Activated CD4-positive, alpha-beta T cell treated with anti-CD3 and anti-CD28 coated beads, Interleukin-2, amount 50 U/mL, for 24 hours (primary cell): ENCODE data around the gene FILIP1L.

ENCODE experiments used
- DNase-seq, 2 donors: peaks; one replicate each; pipeline ENCODE4 v3.0.0-alpha.2; 2020; ENCODE audit warnings: low read depth in 1 of 2, low spot score in 1 of 2

The FILIP1L gene

GRCh38 chr3:99955773-99956562, 158.3 kb downstream of the FILIP1L start:
- DNase-seq, result no peak

GRCh38 chr3:99954914-99955644, 159.2 kb downstream of the FILIP1L start:
- no peak for DNase-seq

GRCh38 chr3:99953596-99953995, 160.7 kb downstream of the FILIP1L start:
- no peak for DNase-seq

- no peak for DNase-seq
Observed at GRCh38 chr3:99952306-99952705, 162.0 kb downstream of the FILIP1L start.

GRCh38 chr3:99951701-99952100, 162.6 kb downstream of the FILIP1L start:
- DNase-seq, result no peak

GRCh38 chr3:99950921-99951320, 163.4 kb downstream of the FILIP1L start:
- no peak for DNase-seq

GRCh38 chr3:99949956-99950670, 164.2 kb downstream of the FILIP1L start:
- DNase-seq, result no peak

GRCh38 chr3:99948467-99949089, 165.7 kb downstream of the FILIP1L start:
- no peak for DNase-seq

GRCh38 chr3:99947356-99947755, 166.9 kb downstream of the FILIP1L start:
- DNase-seq, result no peak

GRCh38 chr3:99945328-99945995, 168.8 kb downstream of the FILIP1L start:
- DNase-seq, result no peak

GRCh38 chr3:99943931-99944761, 170.2 kb downstream of the FILIP1L start:
- DNase-seq, result no peak

GRCh38 chr3:99941211-99941610, 173.1 kb downstream of the FILIP1L start:
- DNase-seq, result no peak

- no peak for DNase-seq
Observed at GRCh38 chr3:99940350-99940749, 174.0 kb downstream of the FILIP1L start.

- DNase-seq, result no peak
Observed at GRCh38 chr3:99939876-99940275, 174.4 kb downstream of the FILIP1L start.

- DNase-seq, result no peak
Observed at GRCh38 chr3:99938270-99938911, 175.9 kb downstream of the FILIP1L start.

- DNase-seq, result no peak
Observed at GRCh38 chr3:99934975-99935797, 179.1 kb downstream of the FILIP1L start.

GRCh38 chr3:99933971-99934750, 180.1 kb downstream of the FILIP1L start:
- no peak for DNase-seq

- no peak for DNase-seq
Observed at GRCh38 chr3:99931059-99931458, 183.2 kb downstream of the FILIP1L start.
